Naive thymus-derived CD4-positive, alpha-beta T cell (primary cell): ENCODE results near the gene SLC4A5. TPM values are rescaled to one million over a fixed set of nuclear protein-coding genes. Genes with fewer than 3 reads are reported as not detected.

ENCODE experiments used
- ATAC-seq: fragments of 150-1000 bp; cut with Tn5 transposase; 2 replicates; pipeline ENCODE4 v1.10.0; 2021; ENCODE audit warnings: mild to moderate bottlenecking, moderate library complexity
- CTCF ChIA-PET: fragments of 350-600 bp; sonication (Branson Sonifier 250); formaldehyde crosslinking; loops from one replicate; lab custom pipeline; 2021; ENCODE audit warnings: antibody characterized with exemption; lab: Charles Lee
- POLR2A ChIA-PET: fragments of 350-600 bp; sonication (Branson Sonifier 250); formaldehyde crosslinking; loops from one replicate; lab custom pipeline; 2021; ENCODE audit warnings: antibody characterized with exemption, inconsistent platforms; lab: Charles Lee
- DNase-seq, 9 donors: peaks; one replicate each; pipeline versions ENCODE4 v3.0.0 to v3.0.0-alpha.2; 2020 to 2022; ENCODE audit warnings: mixed read lengths in 1 of 9
- H3K27ac ChIP-seq: one replicate; pipeline ENCODE4 v1.7.0; 2013; ENCODE audit warnings: mild to moderate bottlenecking, low read depth, low read length, moderate library complexity
- H3K27me3 ChIP-seq, 2 donors: one replicate each; pipeline ENCODE4 v1.7.0; 2013; ENCODE audit warnings: low read length in 2 of 2, mild to moderate bottlenecking in 2 of 2, moderate library complexity in 2 of 2; ENCODE audit not compliant: control insufficient read depth in 2 of 2, insufficient read depth in 2 of 2
- H3K36me3 ChIP-seq, 3 experiments: 1 replicate in 2 of 3; 2 replicates in 1 of 3; pipeline ENCODE4 v1.7.0; 2013; ENCODE audit warnings: low read length in 3 of 3, mild to moderate bottlenecking in 3 of 3, moderate library complexity in 1 of 3; ENCODE audit not compliant: insufficient read depth in 3 of 3, control insufficient read depth in 2 of 3
- H3K4me1 ChIP-seq, 2 donors: one replicate each; pipeline ENCODE4 v1.7.0; 2013; ENCODE audit warnings: low read length in 2 of 2, mild to moderate bottlenecking in 2 of 2, moderate library complexity in 1 of 2; ENCODE audit not compliant: control insufficient read depth in 2 of 2, insufficient read depth in 2 of 2
- H3K4me3 ChIP-seq: 2 replicates; pipeline ENCODE4 v1.7.0; 2013; ENCODE audit warnings: mild to moderate bottlenecking, low read length
- H3K9me3 ChIP-seq, 3 experiments: 1 replicate in 2 of 3; 2 replicates in 1 of 3; pipeline ENCODE4 v1.7.0; 2013; ENCODE audit warnings: low read length in 3 of 3; ENCODE audit not compliant: control insufficient read depth in 2 of 3
- H3K27ac Mint-ChIP-seq, 9 donors: one replicate each; pipeline ENCODE4 v1.8.0; 2020 to 2022; ENCODE audit warnings: mixed read lengths in 9 of 9, mild to moderate bottlenecking in 8 of 9, moderate library complexity in 5 of 9, inconsistent platforms in 2 of 9
- H3K27me3 Mint-ChIP-seq, 5 donors: one replicate each; pipeline ENCODE4 v1.8.0; 2021 to 2022; ENCODE audit warnings: mixed read lengths in 5 of 5, mild to moderate bottlenecking in 1 of 5
- H3K36me3 Mint-ChIP-seq, 5 donors: one replicate each; pipeline ENCODE4 v1.8.0; 2020 to 2022; ENCODE audit warnings: mixed read lengths in 5 of 5, mild to moderate bottlenecking in 3 of 5, inconsistent platforms in 1 of 5
- H3K4me1 Mint-ChIP-seq, 7 donors: one replicate each; pipeline ENCODE4 v1.8.0; 2020 to 2022; ENCODE audit warnings: mixed read lengths in 7 of 7, mild to moderate bottlenecking in 3 of 7, inconsistent platforms in 1 of 7
- H3K4me3 Mint-ChIP-seq, 10 donors: one replicate each; pipeline ENCODE4 v1.8.0; 2020 to 2022; ENCODE audit warnings: mild to moderate bottlenecking in 10 of 10, mixed read lengths in 10 of 10, moderate library complexity in 6 of 10, inconsistent platforms in 2 of 10
- H3K9me3 Mint-ChIP-seq, 11 donors: one replicate each; pipeline ENCODE4 v1.8.0; 2020 to 2022; ENCODE audit warnings: mixed read lengths in 11 of 11, mild to moderate bottlenecking in 4 of 11, inconsistent platforms in 1 of 11, moderate library complexity in 1 of 11
- intact Hi-C, 2 donors: fragments of 100-400 bp; cut with micrococcal nuclease; formaldehyde crosslinking; loops; one replicate each; pipeline ENCODE4 v1.15.1; 2023
- polyA plus RNA-seq, 2 donors: library from polyadenylated mRNA; unstranded; fragments of 300-500 nt; fragmentation: Illumina TruSeq; gene quantifications; one replicate each; pipeline ENCODE4 v1.2.3, GENCODE V29; 2021
- total RNA-seq, 6 experiments: library from RNA in 5 of 6; stranded (reverse) in 5 of 6; gene quantifications; 1 replicate in 5 of 6; 2 replicates in 1 of 6; pipeline ENCODE4 v1.2.3 and lab custom pipeline; 2021 to 2026

SLC4A5 gene
- total and polyA plus RNA-seq, 7 experiments from 2014 or later, result 0.59 to 20.8 (median 14.8) TPM

DNA sequence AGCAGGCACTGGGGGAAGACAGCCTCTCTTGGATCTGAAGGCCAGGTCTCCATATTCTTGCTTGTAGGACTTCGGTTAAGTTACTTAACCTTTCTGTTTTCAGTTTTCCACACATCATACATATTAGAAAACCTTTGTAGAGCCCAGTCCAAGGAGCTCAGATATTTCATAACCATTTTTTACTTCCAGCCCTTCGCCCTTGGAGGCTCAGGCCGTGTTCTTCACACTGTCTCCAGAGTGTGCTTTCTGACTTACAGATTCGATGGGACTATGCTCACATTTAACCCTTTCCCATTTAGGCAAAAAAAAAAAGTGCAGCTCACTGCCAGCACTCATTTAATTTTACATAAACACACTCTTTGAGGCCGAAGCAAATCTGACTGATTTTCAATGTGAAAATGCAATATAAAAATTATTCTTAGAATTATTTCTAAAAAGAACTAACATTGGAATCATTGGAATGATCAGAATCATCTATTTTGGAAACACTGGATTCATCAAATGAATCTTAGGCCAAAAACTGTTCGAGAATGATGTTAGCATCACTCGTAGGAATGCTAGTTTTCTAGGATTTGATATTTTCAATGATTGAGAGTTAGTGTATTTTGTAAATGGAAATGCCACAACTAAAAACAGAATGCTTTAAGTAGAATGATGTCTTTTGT, 89.8 kb downstream of the SLC4A5 start:
- ChIA-PET POLR2A (no interaction called here), CTCF (interaction anchor here (1.1 to 2.1 kb wide), 4 partner anchors 82 to 431 kb away, joined by 3 to 10 read pairs (median 3); no protein-coding TSS in a partner anchor)
- H3K4me3 Mint-ChIP-seq, result no peak overlapping the region
- H3K27me3 Mint-ChIP-seq, result no peaks in the 10 kb centered on the region
- no peaks in the 10 kb centered on the region for H3K27me3 ChIP-seq
- peaks cover 0 to 27% (median 7%) of the 10 kb centered on the region in 5 donors for H3K36me3 Mint-ChIP-seq
- no peak overlapping the region for H3K27ac ChIP-seq
- H3K9me3 ChIP-seq, result no peaks in the 10 kb centered on the region
- DNase-seq (no peak), ATAC-seq (no peak)
- no peaks in the 10 kb centered on the region for H3K4me1 ChIP-seq
- no peak overlapping the region for H3K4me3 ChIP-seq
- peaks cover 0 to 3% (median 0%) of the 10 kb centered on the region in 7 donors for H3K4me1 Mint-ChIP-seq
- H3K36me3 ChIP-seq, result peaks cover 0 to 4% (median 0%) of the 10 kb centered on the region in 3 experiments
- no peaks in the 10 kb centered on the region for H3K9me3 Mint-ChIP-seq
- H3K27ac Mint-ChIP-seq, result peak overlapping the region in 1 of 9 donors; percentile 72
- intact Hi-C loops, result no loop called here

GRCh38 chr2:74252862-74253261, 90.4 kb downstream of the SLC4A5 start:
- Histone ChIP-seq H3K4me1 (no peaks in the 10 kb centered on the region), H3K4me3 (no peak overlapping the region), H3K27me3 (no peaks in the 10 kb centered on the region), H3K36me3 (peaks cover 0 to 10% (median 0%) of the 10 kb centered on the region in 3 experiments), H3K9me3 (no peaks in the 10 kb centered on the region), H3K27ac (no peak overlapping the region)
- peak overlapping the region in 2 of 9 donors; percentile 44 to 72 for H3K27ac Mint-ChIP-seq
- H3K36me3 Mint-ChIP-seq, result peaks cover 0 to 25% (median 7%) of the 10 kb centered on the region in 5 donors
- H3K4me1 Mint-ChIP-seq, result peaks cover 0 to 3% (median 0%) of the 10 kb centered on the region in 7 donors
- ChIA-PET CTCF (interaction anchor here (1.2 to 2.1 kb wide), 2 partner anchors 83 to 92 kb away, joined by 3 to 10 read pairs; no protein-coding TSS in a partner anchor), POLR2A (no interaction called here)
- no peak for DNase-seq
- H3K27me3 Mint-ChIP-seq, result no peaks in the 10 kb centered on the region
- ATAC-seq, result no peak
- no peak overlapping the region for H3K4me3 Mint-ChIP-seq
- intact Hi-C loops, result no loop called here
- no peaks in the 10 kb centered on the region for H3K9me3 Mint-ChIP-seq

DNA sequence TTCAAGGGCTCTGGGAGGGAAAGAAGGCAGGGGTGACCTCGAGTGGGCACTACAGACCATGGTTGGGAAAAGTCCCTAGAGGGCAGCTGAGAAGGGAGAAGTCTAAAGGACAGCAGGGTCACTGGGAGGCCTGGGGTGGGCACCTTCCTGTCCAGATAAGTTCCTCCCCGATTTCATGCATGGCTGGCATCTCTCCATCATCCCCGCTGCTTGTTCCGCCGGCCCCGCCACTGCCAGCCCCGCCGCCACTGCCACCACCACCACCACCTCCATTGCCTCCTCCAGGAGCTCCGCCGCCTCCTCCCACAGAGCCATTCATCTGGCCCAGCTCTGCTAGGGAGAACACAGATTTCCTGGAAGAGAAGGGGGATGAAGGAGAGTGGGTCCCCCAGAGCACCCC, 91.2 kb downstream of the SLC4A5 start:
- ChIA-PET POLR2A (no interaction called here), CTCF (interaction anchor here (2.1 kb wide), 1 partner anchor 84 kb away, joined by 10 read pairs; no protein-coding TSS in a partner anchor)
- Histone ChIP-seq H3K36me3 (peaks cover 0 to 11% (median 0%) of the 10 kb centered on the region in 3 experiments), H3K4me1 (no peaks in the 10 kb centered on the region), H3K27ac (no peak overlapping the region), H3K27me3 (no peaks in the 10 kb centered on the region), H3K4me3 (no peak overlapping the region), H3K9me3 (no peaks in the 10 kb centered on the region)
- Mint-ChIP-seq H3K4me3 (no peak overlapping the region), H3K27me3 (no peaks in the 10 kb centered on the region), H3K4me1 (peaks cover 0 to 3% (median 0%) of the 10 kb centered on the region in 7 donors), H3K27ac (no peak overlapping the region), H3K36me3 (peaks cover 0 to 29% (median 7%) of the 10 kb centered on the region in 5 donors), H3K9me3 (no peaks in the 10 kb centered on the region)
- no peak for DNase-seq
- peak; percentile 14 for ATAC-seq
- intact Hi-C loops, result no loop called here

- DNase-seq (peak; percentile 33 to 65 (median 54)), ATAC-seq (peak; percentile 70)
- H3K4me3 ChIP-seq, result no peak overlapping the region
- no peaks in the 10 kb centered on the region for H3K27me3 ChIP-seq
- no peaks in the 10 kb centered on the region for H3K9me3 ChIP-seq
- H3K4me1 ChIP-seq, result no peaks in the 10 kb centered on the region
- H3K9me3 Mint-ChIP-seq, result no peaks in the 10 kb centered on the region
- H3K27me3 Mint-ChIP-seq, result no peaks in the 10 kb centered on the region
- ChIA-PET POLR2A (interaction anchor here (0.6 to 1.5 kb wide), 3 partner anchors 84 to 208 kb away, joined by 3 to 4 read pairs (median 3); partner anchors contain the start of gene WBP1), CTCF (interaction anchor here (0.6 to 4.4 kb wide), 26 partner anchors 8 to 428 kb away, joined by 3 to 97 read pairs (median 4); partner anchors contain the start of genes DCTN1 and DQX1)
- peak overlapping the region in 1 of 10 donors; percentile 49 for H3K4me3 Mint-ChIP-seq
- peaks cover 0 to 6% (median 0%) of the 10 kb centered on the region in 7 donors for H3K4me1 Mint-ChIP-seq
- H3K27ac ChIP-seq, result no peak overlapping the region
- intact Hi-C loops, result loop anchor here (1.0 to 2.0 kb wide), 7 partner anchors 17 to 426 kb away; no protein-coding TSS in a partner anchor
- peaks cover 0 to 33% (median 9%) of the 10 kb centered on the region in 5 donors for H3K36me3 Mint-ChIP-seq
- H3K36me3 ChIP-seq, result peaks cover 0 to 16% (median 0%) of the 10 kb centered on the region in 3 experiments
- H3K27ac Mint-ChIP-seq, result peak overlapping the region in 2 of 9 donors; percentile 62 to 84
Measured at GRCh38 chr2:74250189-74250631, 93.0 kb downstream of the SLC4A5 start.

GRCh38 chr2:74249406-74250122, 93.7 kb downstream of the SLC4A5 start:
- H3K4me1 Mint-ChIP-seq, result peaks cover 0 to 6% (median 0%) of the 10 kb centered on the region in 7 donors
- intact Hi-C loops, result loop anchor here (1.0 to 2.0 kb wide), 7 partner anchors 17 to 425 kb away; no protein-coding TSS in a partner anchor

More at GRCh38 chr2:74249406-74250122, 93.7 kb downstream of the SLC4A5 start:
- H3K9me3 ChIP-seq, result no peaks in the 10 kb centered on the region
- no peak overlapping the region for H3K27ac ChIP-seq
- Mint-ChIP-seq H3K27ac (peak overlapping the region in 1 of 9 donors; percentile 6), H3K36me3 (peaks cover 0 to 32% (median 9%) of the 10 kb centered on the region in 5 donors), H3K4me3 (no peak overlapping the region), H3K27me3 (no peaks in the 10 kb centered on the region), H3K9me3 (no peaks in the 10 kb centered on the region)
- DNase-seq (no peak), ATAC-seq (no peak)
- ChIA-PET CTCF (interaction anchor here (0.6 to 4.4 kb wide), 27 partner anchors 9 to 427 kb away, joined by 3 to 97 read pairs (median 4); partner anchors contain the start of genes DCTN1 and DQX1), POLR2A (interaction anchor here (0.6 to 1.5 kb wide), 3 partner anchors 85 to 209 kb away, joined by 3 to 4 read pairs (median 3); partner anchors contain the start of gene WBP1)
- no peaks in the 10 kb centered on the region for H3K4me1 ChIP-seq
- peaks cover 0 to 16% (median 0%) of the 10 kb centered on the region in 3 experiments for H3K36me3 ChIP-seq
- H3K4me3 ChIP-seq, result no peak overlapping the region
- H3K27me3 ChIP-seq, result no peaks in the 10 kb centered on the region
